GM21390 (cell line): ENCODE data around the gene PROZ.

Source experiments
- ATAC-seq: cut with Tn5 transposase; IDR thresholded peaks from one replicate; pipeline ENCODE4 v1.9.1; 2021; ENCODE audit not compliant: unreplicated experiment

Gene PROZ

DNA sequence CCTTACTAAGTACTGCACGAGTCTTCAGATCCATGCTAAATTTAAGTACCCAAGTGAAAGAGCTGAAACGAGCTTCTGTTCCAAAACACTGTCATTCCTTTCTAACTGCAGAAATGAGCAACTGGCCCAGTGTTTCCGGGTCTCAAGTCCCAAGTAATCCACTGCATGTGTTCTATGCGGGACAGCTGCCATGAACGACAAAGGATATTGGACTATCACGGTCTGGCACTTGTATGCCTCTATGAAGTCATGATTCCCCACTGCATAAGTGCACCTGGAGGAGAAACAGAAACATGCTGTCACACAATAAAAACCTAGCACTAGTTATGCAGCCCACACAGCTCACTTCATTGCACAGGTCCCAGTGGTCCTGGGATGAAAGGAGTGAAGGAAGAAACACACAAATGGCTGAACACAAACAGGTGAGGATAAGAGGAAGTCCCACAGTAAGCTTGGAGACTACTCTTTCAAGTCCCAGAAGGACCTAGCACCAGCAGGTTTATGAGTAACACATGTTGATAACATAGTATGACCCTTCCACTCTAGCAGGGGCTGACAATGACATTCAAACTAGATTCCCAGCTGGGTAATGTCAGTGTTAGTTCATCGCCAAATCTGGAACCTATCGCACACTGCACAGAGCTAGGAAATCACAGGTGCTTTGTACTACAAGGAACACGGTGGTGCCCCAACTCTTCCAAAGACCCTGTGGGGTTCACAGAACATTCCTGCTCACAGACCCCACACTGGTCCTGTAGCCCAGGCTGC is 38.7 kb downstream of the PROZ start:
- ATAC-seq, result no peak

GRCh38 chr13:113201815-113202214 is 43.4 kb downstream of the PROZ start:
- no peak for ATAC-seq

- no peak for ATAC-seq
These were observed 44.5 kb downstream of the PROZ start for GRCh38 chr13:113202912-113203311.

- no peak for ATAC-seq
These were observed 45.3 kb downstream of the PROZ start for GRCh38 chr13:113203507-113204377.

GRCh38 chr13:113204378-113204734 is 45.9 kb downstream of the PROZ start:
- no peak for ATAC-seq

- ATAC-seq, result no peak
These were observed 47.0 kb downstream of the PROZ start for GRCh38 chr13:113205428-113205931.

DNA sequence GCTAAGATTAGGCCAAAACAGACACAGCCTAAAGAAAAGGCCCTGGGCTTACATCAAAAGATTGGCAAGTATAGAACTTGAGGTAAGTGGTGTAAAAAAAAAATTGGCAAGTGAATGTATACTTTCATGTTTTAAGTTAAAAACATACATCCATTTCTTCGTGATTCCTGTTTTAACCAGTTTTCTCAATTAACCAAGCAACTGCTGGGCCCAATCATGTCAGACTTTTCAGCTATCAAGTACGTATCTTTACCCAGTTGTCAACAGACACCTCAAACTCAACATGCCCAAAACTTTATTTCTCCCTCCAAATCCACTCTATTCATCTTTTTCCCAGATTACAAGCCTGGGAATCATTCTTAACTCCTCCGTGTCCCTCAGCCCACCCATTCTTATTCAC is 49.0 kb downstream of the PROZ start:
- no peak for ATAC-seq

DNA sequence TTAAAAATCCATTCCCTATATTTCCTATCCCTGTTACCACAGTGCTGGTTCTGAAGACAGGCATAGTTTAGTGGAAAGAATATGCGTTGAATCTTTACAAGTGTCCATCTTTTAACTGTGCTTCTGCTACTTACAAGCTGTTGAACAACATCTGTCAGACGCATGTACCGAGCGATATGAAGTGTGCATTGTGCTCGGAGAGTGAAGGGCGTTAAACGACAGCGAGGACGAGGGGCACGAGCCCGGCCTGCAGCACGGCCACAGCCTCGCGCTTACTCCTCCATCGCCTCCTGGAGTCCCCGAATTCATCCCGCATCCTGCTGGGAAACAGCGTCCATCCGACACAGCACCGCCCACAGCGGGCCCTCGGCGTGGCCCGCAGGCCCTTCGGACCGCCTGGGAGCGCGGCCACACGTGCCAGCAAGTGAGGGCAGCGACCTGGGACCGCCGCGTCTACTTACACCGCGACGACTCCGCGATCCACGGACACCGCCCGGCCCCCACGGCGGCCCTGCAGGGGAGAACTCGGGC is 49.5 kb downstream of the PROZ start:
- ATAC-seq, result peak; percentile 10

- peak; percentile 76 for ATAC-seq
These were observed 50.2 kb downstream of the PROZ start, which contains the start of gene PCID2 for GRCh38 chr13:113208421-113209335. Gene PCID2 (minus strand): TSS chr13:113208669. CDS start chr13:113208634, 35 bp downstream.

DNA sequence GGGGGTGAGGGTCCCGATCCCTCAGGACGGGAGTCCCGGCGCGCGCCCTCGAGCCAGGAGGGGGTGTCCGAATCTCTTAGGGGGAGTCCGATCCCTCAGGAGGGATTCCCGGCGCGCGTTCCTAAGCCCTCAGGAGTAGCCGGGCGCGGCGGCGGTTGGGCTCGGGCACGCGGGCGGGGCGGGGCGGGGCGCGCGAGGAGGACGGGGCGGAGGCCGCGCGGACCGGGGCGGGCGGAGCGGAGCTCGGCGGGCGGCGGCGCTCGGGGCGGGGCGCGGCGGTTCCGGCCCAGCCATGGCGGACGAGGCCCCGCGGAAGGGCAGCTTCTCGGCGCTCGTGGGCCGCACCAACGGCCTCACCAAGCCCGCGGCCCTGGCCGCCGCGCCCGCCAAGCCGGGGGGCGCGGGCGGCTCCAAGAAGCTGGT is 50.9 kb downstream of the PROZ start, which contains the start of gene CUL4A:
CUL4A (plus strand) TSS at position 278 of the 423 bp plus-strand sequence; CDS start at position 293, 15 bp downstream.
- ATAC-seq, result peak; percentile 39

DNA sequence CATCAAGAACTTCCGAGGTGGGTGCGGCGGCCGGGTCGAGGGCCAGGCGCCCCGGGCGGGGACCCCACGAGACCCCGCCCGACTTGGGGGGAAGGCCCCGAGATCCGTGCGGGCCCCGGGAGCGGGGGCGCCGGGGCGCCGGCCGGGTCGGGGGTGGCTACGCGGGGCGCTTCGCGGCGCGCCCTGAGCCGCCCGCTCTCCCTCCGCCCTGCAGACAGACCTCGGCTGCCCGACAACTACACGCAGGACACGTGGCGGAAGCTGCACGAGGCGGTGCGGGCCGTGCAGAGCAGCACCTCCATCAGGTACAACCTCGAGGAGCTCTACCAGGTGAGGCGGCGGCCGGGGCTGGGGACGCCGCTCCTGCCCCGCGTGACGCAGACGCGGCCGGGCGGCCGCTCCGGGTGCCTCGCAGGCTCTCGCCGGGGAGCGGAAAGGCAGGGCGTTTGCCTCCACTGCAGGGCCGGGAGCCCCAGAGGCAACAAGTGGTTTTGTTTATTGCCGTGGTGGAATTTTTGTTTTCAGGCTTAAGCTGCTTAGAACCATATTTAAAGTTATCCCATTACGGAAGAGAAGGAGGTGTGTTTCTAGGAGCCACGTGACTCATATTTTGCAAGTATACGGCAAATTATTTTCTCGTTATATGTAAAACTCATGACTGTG is 51.4 kb downstream of the PROZ start:
- peak; percentile 35 for ATAC-seq

GRCh38 chr13:113210833-113211232 is 52.4 kb downstream of the PROZ start:
- ATAC-seq, result no peak

GRCh38 chr13:113211774-113212173 is 53.3 kb downstream of the PROZ start:
- no peak for ATAC-seq

- ATAC-seq, result no peak
These were observed 58.0 kb downstream of the PROZ start for GRCh38 chr13:113216254-113217048.

DNA sequence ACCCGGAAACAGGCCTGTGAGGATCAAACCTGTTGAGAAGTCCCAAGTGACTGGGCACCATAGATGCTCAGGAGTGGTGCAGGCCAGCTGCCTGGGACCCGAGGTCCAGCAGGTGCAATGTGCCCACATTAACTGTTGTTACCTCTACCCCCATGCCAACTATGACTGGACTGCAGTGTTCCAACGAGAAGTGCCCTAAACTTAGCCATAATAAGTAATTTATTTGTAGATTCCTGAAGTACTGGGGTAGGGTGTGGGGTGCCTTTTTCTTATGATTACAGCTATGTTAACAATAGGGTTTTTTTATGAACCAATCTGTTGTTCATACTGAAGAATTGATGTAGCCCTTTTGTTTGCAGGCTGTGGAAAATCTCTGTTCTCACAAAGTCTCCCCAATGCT is 60.1 kb downstream of the PROZ start:
- no peak for ATAC-seq

DNA sequence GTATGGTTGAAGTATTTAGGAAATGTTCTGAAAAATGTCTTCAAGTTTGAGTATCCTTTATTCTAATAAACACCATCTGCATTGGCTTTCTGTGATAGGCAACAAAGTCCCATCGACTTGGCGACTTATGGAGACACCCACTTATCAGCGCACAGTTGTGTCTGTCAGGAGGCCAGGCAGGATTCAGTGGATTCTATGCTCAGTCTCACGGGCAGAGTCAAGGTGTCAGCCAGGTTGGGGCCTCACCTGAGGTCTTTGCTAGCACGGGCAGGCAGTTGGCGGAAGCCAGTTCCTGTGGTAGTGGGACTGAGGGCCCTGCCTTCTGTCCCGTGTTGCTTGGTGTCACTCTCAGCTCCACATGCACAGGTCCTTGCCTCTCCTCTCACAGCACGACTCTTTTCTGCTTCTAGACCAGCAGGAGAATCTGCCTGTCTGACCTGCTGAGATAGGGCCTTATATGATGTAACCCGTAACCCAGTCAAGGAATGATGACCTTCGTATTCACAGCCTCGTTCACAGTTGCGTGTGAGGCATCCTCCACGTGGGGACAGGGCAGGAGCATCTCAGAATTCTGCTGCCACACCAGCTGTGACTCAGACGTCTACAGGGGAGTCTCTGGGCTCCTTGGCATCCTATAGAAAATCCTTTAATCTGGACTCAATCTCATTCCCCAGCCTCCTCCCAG is 61.0 kb downstream of the PROZ start:
- ATAC-seq, result no peak

DNA sequence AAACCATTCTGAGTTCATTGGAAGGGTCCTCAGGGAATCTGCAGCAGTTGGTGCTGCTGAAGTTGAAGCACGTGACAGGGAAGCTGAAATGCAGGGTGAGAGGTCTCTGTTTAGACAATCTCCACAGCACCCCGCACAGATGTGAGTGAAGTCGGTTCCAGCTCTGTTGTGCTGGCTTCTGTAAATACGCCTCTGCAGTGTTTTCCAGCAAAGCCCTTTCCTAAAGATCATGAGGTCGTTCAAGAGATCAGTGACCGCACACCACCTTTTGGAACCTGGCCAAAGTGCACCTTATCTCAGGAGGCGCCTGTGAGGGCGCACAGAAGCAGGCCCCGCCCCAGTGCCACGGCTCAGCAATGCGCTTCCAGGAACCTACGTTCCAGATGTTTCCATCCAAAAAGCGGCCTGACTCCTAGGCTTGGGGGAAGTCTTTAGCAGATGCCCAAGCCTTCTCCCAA is 61.7 kb downstream of the PROZ start:
- ATAC-seq, result no peak

GRCh38 chr13:113220877-113221276 is 62.4 kb downstream of the PROZ start:
- no peak for ATAC-seq
